ENCODE measurements around the gene MYO7A.

- no peak for TF ChIP-seq CTCF (IDR thresholded peaks at IDR 0.05)
- TF ChIP-seq POLR2A (IDR thresholded peaks at IDR 0.05) = no peak
Measured at GRCh38 chr11:77250881-77251640, 123.0 kb downstream of the MYO7A start.
